Large intestine (tissue), 3 donors: ENCODE data around the gene STXBP1. TPM values are rescaled to one million over a fixed set of nuclear protein-coding genes. Genes with fewer than 3 reads are reported as not detected.

ENCODE experiments used
- DNase-seq, 2 donors: peaks; one replicate each; pipeline versions ENCODE4 v3.0.0 to v3.0.0-alpha.2; 2013
- H3K27ac ChIP-seq: one replicate; pipeline ENCODE4 v1.5.1; 2013; ENCODE audit warnings: low read length
- H3K27me3 ChIP-seq: 2 replicates; pipeline ENCODE4 v1.6.1; 2013; ENCODE audit warnings: low read length; ENCODE audit not compliant: control insufficient read depth, insufficient read depth
- H3K36me3 ChIP-seq: 2 replicates; pipeline ENCODE4 v1.6.1; 2013; ENCODE audit warnings: low read length; ENCODE audit not compliant: control insufficient read depth, insufficient read depth
- H3K4me1 ChIP-seq: one replicate; pipeline ENCODE4 v1.6.1; 2013; ENCODE audit warnings: low read length; ENCODE audit not compliant: control insufficient read depth, insufficient read depth
- H3K4me3 ChIP-seq: one replicate; pipeline ENCODE4 v1.5.1; 2013; ENCODE audit warnings: low read length
- H3K9me3 ChIP-seq: one replicate; pipeline ENCODE4 v1.6.1; 2013; ENCODE audit warnings: mild to moderate bottlenecking, low read depth, low read length, moderate library complexity; ENCODE audit not compliant: control insufficient read depth
- WGBS: methylation state at CpG from one replicate; pipeline ENCODE4 v1.1.5; 2013; ENCODE audit warnings: low lambda C conversion rate; ENCODE audit not compliant: insufficient coverage; 5-methylcytosine and 5-hydroxymethylcytosine counted together
- polyA plus RNA-seq: library from polyadenylated mRNA; unstranded; fragments of 120-200 nt; gene quantifications from one replicate; pipeline ENCODE4 v1.2.1, GENCODE V29; 2013

STXBP1 gene
- polyA plus RNA-seq, 1 donor: 32.2 TPM

GRCh38 chr9:127637322-127637847, 25.3 kb downstream of the STXBP1 start:
- H3K36me3 ChIP-seq: no peaks in the 10 kb centered on the region
- no CpG with 5 or more reads among the region's 11 CpGs for WGBS
- H3K4me3 ChIP-seq: no peak overlapping the region
- DNase-seq: peak; percentile 45 to 73
- H3K27me3 ChIP-seq: no peaks in the 10 kb centered on the region
- no peaks in the 10 kb centered on the region for H3K9me3 ChIP-seq
- H3K27ac ChIP-seq: no peak overlapping the region
- H3K4me1 ChIP-seq: peaks cover 14% of the 10 kb centered on the region

- no peak overlapping the region for H3K27ac ChIP-seq
- H3K4me1 ChIP-seq: peaks cover 11% of the 10 kb centered on the region
- H3K27me3 ChIP-seq: no peaks in the 10 kb centered on the region
- DNase-seq: no peak
- no peaks in the 10 kb centered on the region for H3K36me3 ChIP-seq
- H3K4me3 ChIP-seq: no peak overlapping the region
- WGBS: 80% methylated on average over 1 of the region's 5 CpGs
- H3K9me3 ChIP-seq: no peaks in the 10 kb centered on the region
Measured at GRCh38 chr9:127640908-127641545, 28.9 kb downstream of the STXBP1 start.

- whole genome bisulfite sequencing: 27% methylated on average over 3 of the region's 10 CpGs
- Histone ChIP-seq H3K27me3 (no peaks in the 10 kb centered on the region), H3K36me3 (no peaks in the 10 kb centered on the region), H3K4me1 (peaks cover 11% of the 10 kb centered on the region), H3K4me3 (peak overlapping the region; percentile 34), H3K9me3 (no peaks in the 10 kb centered on the region), H3K27ac (peak overlapping the region; percentile 39)
- peak in 1 of 2 donors; percentile 63 for DNase-seq
Measured at GRCh38 chr9:127642082-127642740, 30.1 kb downstream of the STXBP1 start.

- no peak overlapping the region for H3K27ac ChIP-seq
- H3K9me3 ChIP-seq: no peaks in the 10 kb centered on the region
- no CpG with 5 or more reads among the region's 8 CpGs for WGBS
- no peaks in the 10 kb centered on the region for H3K27me3 ChIP-seq
- no peaks in the 10 kb centered on the region for H3K36me3 ChIP-seq
- no peak for DNase-seq
- peaks cover 11% of the 10 kb centered on the region for H3K4me1 ChIP-seq
- H3K4me3 ChIP-seq: no peak overlapping the region
Measured at GRCh38 chr9:127644146-127644827, 32.2 kb downstream of the STXBP1 start.

- Histone ChIP-seq H3K27me3 (no peaks in the 10 kb centered on the region), H3K9me3 (no peaks in the 10 kb centered on the region), H3K27ac (no peak overlapping the region), H3K4me1 (peaks cover 11% of the 10 kb centered on the region), H3K4me3 (no peak overlapping the region), H3K36me3 (no peaks in the 10 kb centered on the region)
- DNase-seq: no peak
- no CpG with 5 or more reads among the region's 4 CpGs for WGBS
Measured at GRCh38 chr9:127644943-127645342, 32.9 kb downstream of the STXBP1 start.

- peaks cover under 1% of the 10 kb centered on the region for H3K36me3 ChIP-seq
- H3K27me3 ChIP-seq: no peaks in the 10 kb centered on the region
- peaks cover 6% of the 10 kb centered on the region for H3K4me1 ChIP-seq
- no peak overlapping the region for H3K4me3 ChIP-seq
- no peak for DNase-seq
- 86% methylated on average over 3 of the region's 3 CpGs for WGBS
- no peaks in the 10 kb centered on the region for H3K9me3 ChIP-seq
- H3K27ac ChIP-seq: no peak overlapping the region
Measured at GRCh38 chr9:127647451-127647850, 35.4 kb downstream of the STXBP1 start.

GRCh38 chr9:127650518-127650917, 38.4 kb downstream of the STXBP1 start:
- Histone ChIP-seq H3K9me3 (no peaks in the 10 kb centered on the region), H3K4me1 (peaks cover 6% of the 10 kb centered on the region), H3K27ac (no peak overlapping the region), H3K27me3 (no peaks in the 10 kb centered on the region), H3K36me3 (peaks cover 4% of the 10 kb centered on the region), H3K4me3 (no peak overlapping the region)
- DNase-seq: no peak
- no CpG with 5 or more reads among the region's 3 CpGs for WGBS

- H3K4me3 ChIP-seq: no peak overlapping the region
- no peaks in the 10 kb centered on the region for H3K27me3 ChIP-seq
- H3K27ac ChIP-seq: no peak overlapping the region
- H3K9me3 ChIP-seq: no peaks in the 10 kb centered on the region
- 27% methylated on average over 2 of the region's 9 CpGs for WGBS
- peaks cover 6% of the 10 kb centered on the region for H3K4me1 ChIP-seq
- H3K36me3 ChIP-seq: peaks cover 4% of the 10 kb centered on the region
- DNase-seq: peak in 1 of 2 donors; percentile 16
Measured at GRCh38 chr9:127651697-127652610, 39.9 kb downstream of the STXBP1 start.

GRCh38 chr9:127652733-127653132, 40.7 kb downstream of the STXBP1 start:
- H3K36me3 ChIP-seq: peaks cover 4% of the 10 kb centered on the region
- H3K4me1 ChIP-seq: peaks cover 6% of the 10 kb centered on the region
- no peak for DNase-seq
- no peaks in the 10 kb centered on the region for H3K27me3 ChIP-seq
- no peak overlapping the region for H3K27ac ChIP-seq
- no peak overlapping the region for H3K4me3 ChIP-seq
- no peaks in the 10 kb centered on the region for H3K9me3 ChIP-seq
- WGBS: 100% methylated on average over 1 of the region's 3 CpGs

- WGBS: 80% methylated on average over 1 of the region's 5 CpGs
- peaks cover 7% of the 10 kb centered on the region for H3K36me3 ChIP-seq
- DNase-seq: no peak
- peaks cover 6% of the 10 kb centered on the region for H3K4me1 ChIP-seq
- no peak overlapping the region for H3K4me3 ChIP-seq
- no peaks in the 10 kb centered on the region for H3K27me3 ChIP-seq
- no peaks in the 10 kb centered on the region for H3K9me3 ChIP-seq
- no peak overlapping the region for H3K27ac ChIP-seq
Measured at GRCh38 chr9:127654619-127655018, 42.5 kb downstream of the STXBP1 start.
